GM12801 (cell line): ENCODE measurements around the gene HAP1.
A peak's percentile ranks its signal among the peaks of the same experiment; 100 is the strongest.

Experiments
- TF ChIP-seq, protein P1 (sequence below): IDR thresholded peaks from one replicate; pipeline ENCODE4 v1.5.1; 2011; ENCODE audit warnings: control low read depth; ENCODE audit not compliant: insufficient read length; ENCODE audit errors: extremely low read depth

Gene HAP1

DNA sequence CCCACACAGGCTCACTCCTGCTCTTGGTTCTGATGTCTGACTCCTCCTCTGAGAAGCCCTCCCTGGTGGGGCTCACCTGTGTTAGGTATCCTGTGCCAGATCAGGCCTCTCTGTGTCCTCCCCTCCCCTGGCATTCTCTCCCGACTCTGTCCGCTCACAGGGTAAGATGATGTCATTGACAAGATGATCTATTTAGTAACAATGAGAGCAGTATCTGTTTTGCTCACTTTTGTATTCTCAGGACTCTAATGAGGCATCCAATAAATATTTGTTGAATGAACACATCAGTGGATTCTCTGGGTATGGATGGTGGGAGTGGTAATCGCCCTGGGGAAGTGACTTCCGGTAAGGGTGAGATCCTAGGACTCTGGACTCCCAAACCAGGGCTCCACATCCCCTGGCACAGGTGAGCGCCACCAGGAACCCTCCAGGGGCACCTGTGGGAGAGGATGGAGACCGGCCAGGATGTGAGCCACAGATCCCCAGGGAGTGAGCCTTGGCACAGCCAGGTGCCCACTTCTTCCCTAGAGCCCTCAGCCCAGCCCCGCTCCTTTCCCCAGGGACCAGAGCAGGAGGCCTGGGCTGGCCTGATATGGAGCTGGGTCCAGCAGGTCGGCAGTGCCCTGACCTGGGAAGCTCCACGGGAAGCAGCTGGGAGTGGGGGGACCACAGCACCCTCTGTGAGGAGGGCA, 5.4 kb upstream of the HAP1 start:
- TF ChIP-seq, protein P1, sequence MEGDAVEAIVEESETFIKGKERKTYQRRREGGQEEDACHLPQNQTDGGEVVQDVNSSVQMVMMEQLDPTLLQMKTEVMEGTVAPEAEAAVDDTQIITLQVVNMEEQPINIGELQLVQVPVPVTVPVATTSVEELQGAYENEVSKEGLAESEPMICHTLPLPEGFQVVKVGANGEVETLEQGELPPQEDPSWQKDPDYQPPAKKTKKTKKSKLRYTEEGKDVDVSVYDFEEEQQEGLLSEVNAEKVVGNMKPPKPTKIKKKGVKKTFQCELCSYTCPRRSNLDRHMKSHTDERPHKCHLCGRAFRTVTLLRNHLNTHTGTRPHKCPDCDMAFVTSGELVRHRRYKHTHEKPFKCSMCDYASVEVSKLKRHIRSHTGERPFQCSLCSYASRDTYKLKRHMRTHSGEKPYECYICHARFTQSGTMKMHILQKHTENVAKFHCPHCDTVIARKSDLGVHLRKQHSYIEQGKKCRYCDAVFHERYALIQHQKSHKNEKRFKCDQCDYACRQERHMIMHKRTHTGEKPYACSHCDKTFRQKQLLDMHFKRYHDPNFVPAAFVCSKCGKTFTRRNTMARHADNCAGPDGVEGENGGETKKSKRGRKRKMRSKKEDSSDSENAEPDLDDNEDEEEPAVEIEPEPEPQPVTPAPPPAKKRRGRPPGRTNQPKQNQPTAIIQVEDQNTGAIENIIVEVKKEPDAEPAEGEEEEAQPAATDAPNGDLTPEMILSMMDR: no peak

DNA sequence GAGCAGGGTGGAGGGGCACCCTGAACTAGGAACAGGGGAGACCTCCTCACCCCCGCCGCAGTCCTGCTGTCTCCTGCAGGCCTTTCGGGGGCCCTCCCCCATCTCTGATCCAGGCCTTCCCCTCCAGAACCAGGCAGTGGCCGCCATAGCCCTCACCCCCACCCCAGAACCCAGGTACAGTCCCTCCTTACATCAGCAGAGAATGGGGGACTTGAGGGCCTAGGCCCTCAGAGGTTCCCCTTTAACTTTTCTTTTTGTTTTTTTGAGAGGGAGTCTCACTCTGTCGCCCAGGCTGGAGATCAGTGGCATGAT, 4.3 kb upstream of the HAP1 start:
- TF ChIP-seq, protein P1: no peak

DNA sequence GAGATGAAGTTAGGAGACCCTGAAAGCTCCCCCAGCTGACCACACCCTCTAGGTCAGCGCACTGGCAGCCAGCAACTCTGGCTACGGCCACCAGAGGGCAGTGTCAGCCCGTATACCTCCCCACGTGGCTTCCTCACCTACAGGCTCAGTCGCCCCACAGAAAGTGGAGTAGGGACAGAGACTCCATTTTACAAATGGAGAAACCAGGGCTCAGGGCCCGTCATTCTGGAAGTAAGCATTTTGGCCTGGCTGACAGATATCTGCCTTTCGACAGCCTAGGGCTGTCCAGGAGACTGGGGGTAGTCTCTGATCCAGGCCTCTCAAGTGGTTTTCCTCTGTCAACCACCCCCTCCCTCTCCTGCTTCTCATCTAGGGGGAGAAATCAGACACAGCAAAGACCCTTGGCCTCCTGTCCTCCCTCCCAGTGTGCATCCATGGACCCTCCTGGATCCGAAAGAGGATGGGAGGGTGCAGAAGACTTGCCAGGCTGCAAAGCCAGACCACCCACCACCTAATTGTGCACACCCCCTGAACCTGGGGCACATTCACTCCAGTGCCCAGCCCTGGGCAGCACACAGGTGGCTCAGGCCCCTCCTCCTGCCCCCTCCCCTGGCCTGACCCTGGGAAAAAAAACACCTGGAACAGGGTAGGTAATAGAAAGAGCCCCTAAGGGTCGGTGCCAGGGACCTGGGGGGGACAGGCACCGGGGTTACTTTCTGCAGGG, 3.8 kb upstream of the HAP1 start:
- TF ChIP-seq, protein P1: peak; percentile 58

- TF ChIP-seq, protein P1: no peak
Measured at GRCh38 chr17:41737680-41738023, 3.2 kb upstream of the HAP1 start.

DNA sequence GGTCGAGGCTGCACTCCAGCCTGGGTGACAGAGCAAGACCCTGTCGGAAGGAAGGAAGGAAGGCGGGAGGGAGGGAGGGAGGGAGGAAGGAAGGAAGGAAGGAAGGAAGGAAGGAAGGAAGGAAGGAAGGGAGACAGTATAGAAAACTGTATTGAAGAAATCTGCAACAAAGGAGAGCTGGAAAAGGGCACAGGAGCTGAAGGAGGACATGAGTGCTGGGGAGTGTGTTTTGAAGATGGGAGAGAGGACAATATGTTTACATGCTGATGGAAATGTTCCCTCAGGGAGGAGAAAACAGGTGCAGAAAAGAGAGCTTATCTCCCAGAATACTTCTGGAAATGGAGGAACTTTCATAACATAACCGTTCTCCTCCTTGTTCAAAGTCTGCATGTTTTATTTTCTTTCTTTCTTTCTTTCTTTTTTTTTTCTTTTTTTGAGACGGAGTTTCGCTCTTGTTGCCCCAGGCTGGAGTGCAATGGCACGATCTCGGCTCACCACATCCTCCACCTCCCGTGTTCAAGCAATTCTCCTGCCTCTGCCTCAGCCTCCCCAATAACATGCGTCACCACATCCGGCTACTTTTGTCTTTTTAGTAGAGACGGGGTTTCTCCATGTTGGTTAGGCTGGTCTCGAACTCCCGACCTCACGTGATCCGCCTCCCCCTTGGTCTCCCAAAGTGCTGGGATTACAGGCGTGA, 2.7 kb upstream of the HAP1 start:
- TF ChIP-seq, protein P1: no peak

DNA sequence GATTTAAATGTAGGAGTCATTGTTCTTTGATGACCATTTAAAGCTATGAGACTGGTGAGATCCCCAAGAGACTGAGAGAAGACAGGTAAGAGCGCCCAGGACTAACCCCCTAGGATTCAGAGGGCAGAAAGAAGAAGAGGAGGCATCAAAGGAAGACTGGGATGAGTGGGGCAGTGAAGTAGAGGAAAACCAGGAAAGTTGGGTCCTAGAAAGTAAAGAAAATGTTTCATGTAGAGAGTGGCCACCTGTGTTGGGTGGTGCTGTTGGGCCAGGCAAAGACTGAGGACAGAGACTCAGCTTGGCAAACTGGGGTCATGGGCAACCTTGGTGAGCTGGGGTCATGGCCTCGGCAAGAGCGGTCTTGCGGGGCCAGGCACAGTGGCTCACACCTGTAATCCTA, 1.3 kb upstream of the HAP1 start:
- TF ChIP-seq, protein P1: no peak

GRCh38 chr17:41734949-41735313, 488 bp upstream of the HAP1 start:
- TF ChIP-seq, protein P1: no peak
